ENCODE data around the gene MACC1.
"Not testable (repeated sequence)": the region's sequence is repeated elsewhere in the genome, so short reads cannot be mapped to it uniquely, and the experiment has no call there.

Gene MACC1

DNA sequence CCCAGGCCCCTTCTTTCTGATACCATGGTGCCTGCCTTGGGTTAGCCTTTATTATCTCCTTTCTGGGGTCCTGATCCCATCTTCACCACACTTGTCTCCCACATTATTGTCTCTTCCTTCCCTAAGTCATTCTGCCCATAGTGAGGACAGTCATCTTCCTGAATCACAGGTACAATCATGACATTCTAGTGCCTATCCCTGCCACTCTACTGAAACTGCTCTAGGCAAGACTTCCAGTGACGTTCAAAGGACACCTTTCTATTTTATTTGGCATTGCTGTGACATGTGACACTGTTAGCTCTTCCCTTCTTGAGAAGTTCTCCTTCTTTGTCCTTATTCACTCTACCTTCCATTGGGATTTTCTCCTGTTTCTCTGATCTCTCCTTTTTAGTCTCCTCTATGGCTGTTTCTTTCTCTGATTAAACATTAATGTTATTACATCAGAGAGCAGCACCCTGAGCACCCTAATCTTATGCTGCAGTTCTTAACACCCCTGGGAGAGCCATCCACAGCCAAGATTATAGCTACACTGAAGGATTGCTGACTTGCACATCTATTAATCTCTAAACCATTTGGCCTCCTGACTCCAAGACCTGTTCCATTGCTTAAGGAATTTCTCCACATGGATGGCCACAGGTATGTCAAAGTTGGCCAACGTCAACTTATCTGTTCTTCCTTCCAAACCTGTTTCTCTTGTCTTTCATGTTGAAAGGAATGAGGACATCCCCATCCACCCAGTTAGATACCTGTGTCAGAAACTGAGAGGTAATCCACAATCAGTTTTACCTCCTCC, 10.9 kb downstream of the MACC1 start:
- DNase-seq (ENCODE audit: low read depth), result no peak

DNA sequence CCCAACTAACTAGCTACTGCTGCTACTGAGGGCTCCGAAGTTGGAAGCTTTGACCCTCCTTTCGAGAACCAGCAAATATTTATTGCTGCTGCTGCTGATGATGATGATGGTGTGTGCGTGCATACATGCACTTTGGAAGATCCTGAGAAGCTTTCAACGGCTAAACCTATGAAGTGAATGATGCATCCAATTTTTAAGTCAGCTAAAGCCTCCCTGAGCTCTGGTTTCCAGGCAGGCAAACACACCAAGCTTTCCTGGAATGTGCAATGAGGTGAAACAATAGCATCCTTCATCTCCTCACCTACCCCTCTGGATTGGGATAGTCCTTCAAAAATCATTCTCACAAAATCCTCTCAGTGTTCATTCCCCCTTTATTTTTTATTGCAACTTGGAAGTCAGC, 13.9 kb downstream of the MACC1 start:
- DNase-seq (ENCODE audit: low read depth), result no peak

DNA sequence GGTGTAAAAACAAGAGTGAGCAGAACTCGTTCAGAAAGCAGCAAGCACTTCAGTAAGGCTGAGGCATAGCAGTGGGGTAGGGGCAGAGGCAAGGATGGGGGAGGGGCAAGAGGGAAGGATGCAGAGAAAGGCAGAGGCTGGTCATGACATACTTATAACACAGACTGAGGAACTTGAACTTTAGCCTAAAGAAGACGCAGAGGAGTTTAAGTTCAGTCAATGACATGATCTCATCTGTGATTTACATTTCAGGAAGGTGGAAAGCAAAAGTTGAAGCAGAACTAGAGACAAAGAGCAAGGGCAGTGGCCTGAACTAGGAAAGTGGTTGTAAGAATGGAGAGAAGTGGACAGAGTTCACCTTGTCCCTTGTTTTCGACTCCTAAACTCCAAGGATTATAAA, 15.8 kb downstream of the MACC1 start:
- no peak for DNase-seq (ENCODE audit: low read depth)

DNA sequence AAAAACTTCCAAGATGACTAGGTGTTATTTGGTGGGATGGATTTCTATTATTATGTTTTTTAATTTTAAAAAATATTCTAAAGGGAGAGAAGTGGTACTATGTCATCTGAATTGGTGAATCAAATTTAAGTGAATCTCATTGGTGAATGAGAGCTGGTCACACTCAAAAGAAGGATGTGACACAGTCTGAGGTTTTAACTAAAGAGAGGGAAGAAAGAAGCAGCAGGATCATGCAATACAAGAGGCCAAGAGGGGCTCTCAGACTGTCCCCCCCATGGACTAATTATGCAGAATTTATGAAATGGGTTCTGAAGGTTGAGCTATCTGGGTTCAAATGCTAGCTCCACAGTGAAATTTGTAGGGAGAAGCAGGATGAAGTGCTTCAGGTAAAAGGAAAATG, 16.2 kb downstream of the MACC1 start:
- no peak for DNase-seq (ENCODE audit: low read depth)

DNA sequence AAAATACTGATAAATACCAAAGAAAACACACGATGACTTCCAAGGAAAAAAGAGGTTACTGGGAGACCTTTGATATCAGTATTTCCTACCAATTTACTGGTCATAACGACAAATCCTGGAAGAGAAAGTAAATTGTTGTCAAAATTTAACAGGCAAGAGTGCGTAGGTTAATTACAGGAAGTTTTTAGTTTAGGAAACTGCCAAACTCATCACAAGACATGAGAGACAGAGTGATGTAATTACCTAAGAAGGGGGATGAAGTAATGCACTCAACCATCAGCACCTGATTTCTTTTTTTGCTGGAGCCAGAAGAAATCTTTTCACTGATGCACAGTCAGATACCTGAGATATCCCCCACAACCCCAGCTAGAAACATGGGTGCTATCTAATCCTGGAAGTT, 16.8 kb downstream of the MACC1 start:
- DNase-seq (ENCODE audit: low read depth), result no peak

DNA sequence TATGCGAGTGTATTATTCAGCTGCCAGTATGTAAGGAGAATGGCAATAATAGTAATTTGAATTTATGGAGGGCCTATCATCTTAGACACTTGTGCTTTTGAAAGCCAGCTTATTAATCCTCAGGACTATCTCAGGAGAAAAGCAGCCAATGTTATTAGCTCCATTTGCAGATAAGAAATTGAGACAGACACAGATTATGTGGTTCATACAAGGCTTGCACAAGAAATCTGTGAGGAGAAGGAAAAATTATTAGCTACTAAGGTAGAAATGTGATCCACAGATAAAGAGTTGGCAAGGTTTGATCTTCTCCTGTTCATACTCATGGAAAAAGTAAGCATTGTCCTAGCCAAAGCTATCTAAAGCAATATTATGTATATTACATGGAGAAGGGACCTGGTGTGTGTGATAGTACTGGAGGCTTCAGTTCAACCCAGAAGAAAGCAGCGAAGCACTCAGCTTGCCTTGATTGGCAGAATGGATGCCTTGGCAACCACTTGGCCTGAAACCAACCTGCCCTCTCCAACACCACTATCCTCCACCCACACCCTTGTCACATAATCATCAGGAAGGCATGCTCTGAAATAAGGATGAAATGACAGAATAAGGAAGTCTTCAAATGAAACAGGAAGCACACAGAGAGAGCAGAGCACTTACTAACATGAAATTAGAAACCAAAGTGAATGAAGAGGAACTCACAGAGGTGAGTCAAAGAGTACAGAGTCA, 18.0 kb downstream of the MACC1 start:
- no peak for DNase-seq (ENCODE audit: low read depth)

DNA sequence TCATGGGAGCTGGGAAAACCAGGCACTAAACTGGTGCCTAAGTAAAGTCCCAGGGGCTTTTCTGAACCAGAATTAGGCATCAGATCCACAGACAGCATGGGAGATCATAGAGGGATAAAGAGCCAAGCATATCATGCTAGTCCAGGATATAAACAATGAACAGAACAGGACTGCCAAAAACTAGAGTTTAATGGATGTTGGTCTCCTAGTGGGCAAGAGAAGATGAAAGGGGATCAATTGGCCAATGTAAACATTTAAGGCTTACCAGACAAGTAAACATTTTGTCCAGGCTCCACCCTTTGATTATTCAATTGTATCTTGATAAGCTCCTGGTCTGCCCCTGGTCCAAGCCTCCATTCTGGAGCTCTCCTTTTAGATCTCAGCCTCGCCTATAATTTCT, 18.9 kb downstream of the MACC1 start:
- no peak for DNase-seq (ENCODE audit: low read depth)

DNA sequence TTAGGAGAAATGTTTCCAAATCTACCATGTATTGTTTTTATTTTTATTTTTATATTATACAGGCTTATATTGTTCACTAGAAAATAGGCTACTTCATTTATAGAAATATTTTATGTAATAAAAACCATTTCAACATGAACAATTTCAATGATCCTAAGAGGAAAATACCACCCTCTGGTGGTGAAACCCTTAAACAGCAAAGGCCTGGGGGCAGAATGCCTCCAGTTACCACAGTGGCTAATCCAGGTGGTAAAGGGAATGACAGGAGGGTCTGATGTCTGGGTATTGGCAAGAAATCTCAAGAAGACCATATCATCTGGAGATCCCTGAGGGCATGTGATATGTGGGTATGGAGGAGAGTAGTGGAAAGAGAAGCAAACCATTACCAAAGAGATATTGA, 19.3 kb downstream of the MACC1 start:
- DNase-seq (ENCODE audit: low read depth), result no peak

DNA sequence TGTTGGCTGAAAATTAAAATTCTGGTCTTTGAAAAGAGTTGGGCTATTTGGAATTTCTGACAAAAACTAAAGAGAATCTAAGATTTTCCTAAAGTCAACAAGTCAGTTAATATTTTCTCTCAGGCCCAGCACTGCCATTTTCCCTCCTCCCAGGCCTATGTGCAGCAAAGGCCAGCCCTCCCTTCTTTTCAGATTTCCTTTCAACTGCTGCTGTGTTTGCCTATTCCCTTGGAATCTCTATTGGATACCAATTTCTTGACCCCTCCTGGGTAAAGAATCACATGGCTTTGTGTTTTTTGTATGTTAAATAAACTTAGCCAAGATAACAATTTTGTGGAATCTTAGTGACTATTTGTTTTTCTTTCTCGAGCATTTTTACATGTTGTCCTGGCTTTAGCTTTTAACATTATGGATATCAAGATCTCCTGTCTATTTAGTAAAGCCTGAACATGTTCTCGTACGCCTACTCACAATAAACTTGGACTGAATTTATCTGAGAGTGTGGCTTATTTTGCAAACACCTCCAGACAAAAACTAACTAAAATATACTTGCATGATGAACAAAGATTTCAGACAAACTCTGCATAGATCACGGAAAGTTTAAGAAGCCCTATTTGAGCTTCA, 19.9 kb downstream of the MACC1 start:
- no peak for DNase-seq (ENCODE audit: low read depth)

DNA sequence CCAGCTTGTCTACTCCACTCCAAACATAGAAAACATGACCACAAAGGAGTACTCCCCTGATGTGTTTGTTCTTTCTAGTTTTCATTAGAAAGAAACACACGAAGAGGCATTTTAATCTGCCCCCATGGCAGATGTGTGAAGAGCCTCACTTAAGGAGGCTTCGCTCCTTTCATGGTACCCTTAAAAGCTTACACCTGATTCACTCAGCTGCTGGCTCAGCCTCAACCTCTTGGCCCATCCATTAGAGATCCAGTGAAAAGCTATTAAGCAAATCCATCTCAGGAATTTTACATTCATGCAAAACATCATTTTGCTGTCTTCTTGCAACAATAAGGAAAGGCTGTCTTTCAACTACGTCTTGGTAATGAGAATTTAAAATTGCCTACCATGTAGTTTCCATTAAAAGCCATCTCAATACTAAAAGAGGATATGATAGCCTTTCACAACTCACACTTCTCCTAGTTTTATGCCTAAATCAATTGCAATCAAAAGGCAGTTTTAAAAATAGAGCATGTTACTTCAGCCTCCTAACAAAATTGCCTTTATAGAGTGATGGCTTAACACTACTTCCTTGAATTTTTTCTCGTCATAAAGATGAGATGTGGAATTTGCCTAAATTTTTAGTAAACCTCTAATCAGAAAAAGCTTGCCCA, 22.7 kb downstream of the MACC1 start:
- no peak for DNase-seq (ENCODE audit: low read depth)

DNA sequence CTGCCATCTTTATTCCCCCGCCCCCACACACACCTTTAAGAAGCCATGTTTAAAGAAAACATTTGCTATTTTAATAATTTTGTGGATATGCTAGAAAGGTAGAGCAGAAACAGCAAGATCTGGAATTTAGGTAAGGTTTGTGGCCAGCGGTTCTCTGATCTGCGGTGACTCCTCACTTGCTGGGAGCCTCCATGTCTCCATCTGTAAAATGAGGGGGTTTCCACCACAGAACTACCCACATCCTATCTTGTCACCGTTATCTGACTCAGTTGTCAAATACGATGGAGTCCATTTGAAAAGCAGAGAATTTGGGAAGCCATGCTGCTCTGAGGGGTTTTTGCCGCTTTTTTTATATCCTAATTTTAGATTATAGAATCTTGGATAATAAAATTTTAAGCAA, 23.3 kb downstream of the MACC1 start:
- no peak for DNase-seq (ENCODE audit: low read depth)

DNA sequence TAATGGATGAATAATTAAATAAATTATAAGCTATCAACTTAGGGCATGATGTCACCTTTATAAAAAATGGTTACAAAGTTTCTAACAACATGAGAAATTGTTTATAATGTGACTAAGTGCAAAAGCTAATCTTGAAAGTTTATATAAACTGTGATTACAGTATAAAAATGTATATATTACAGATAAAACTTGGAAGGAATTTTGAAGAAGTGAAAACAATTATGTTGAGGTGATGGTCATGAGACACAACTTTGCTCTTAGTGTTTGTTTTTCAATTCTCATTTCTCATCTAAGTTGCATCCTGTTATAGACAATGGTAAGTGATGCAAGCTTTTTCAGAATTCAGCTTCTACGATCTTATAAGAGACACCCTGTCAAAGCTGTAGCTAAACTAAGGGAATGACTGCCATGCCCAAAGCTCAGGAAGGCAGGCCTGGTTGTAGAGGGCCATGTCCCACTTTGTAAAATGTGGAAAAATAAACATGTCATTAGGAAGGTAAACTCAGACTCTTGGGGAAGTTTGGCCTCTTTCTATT, 23.9 kb downstream of the MACC1 start:
- no peak for DNase-seq (ENCODE audit: low read depth)

DNA sequence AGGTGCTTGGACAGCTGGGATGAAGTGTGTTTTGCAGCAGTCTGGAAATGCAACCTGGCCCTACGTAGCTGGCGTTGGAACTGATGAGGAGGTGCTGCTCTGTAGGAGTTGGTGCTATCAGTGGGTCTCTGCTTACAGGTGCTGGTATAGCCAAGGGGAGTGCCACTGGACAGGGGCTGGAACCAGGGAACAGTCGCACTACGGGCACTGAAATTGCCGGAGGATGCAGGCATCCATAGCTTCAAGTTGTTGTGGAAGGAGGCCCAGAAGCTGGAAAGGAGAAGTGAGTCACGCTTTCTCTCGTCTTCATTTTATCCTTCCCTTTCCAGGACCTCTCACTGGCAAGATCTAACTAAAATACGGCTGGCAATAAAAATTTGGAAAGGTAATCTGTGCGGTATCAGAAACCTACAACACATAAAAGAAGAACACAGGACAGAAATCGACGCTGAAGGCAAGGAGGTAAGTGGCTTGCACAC, 25.8 kb downstream of the MACC1 start:
- DNase-seq (ENCODE audit: low read depth), result no peak

DNA sequence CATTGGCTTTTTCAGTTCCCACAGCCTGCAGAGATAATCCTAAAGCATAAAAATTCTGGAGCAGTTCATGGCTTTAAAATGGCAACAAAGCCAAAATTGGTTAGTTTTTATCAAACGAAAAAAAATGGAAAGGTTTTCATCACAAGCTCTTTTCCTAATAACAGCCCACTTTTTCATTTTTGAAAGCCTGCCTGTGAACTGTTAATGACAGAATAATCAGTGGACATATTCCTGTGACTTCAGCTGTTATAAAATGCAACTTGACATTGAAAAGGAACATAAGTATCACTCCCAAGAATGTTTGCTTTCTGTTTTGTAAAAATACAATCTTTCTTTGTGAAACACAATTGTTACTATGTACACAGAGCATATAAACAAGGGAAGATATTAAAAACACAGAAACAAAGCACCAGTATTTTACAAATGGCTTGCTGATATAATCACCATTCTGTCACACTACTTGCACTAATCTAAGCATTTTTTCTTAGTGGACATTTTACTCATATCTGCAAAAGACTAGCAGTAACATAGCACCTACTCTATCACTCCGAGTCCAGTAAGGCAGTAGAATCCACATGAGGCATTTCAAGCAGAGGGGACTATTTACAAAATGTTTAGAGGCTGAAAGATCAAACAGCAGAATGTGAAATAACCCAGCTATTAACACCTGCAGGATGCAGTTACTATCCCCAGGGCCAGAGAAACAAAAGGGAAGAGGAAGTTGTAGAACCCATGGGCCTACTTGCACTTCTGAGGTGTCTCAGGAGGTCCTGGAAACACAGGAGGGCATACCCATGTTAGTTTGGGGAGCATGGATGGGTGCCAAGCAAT, 26.4 kb downstream of the MACC1 start:
- DNase-seq (ENCODE audit: low read depth), result no peak

DNA sequence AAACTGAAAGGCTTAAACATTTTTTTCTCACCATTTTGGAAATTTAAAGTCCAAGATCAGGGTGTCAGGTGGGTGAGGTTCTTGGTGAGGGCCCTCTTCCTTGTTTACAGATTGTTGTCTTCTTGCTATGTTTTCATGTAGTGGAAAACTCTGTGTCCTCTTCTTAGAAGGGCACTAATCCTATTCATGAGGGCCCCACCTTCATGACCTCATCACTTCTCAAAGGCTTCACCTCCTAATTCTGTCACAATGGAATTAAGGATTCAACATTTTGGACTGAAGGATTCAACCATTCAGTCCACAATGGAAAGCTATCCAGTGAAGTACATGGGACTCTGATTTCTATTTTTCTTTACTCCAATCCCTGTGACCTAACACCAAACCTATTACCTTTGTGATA, 27.3 kb downstream of the MACC1 start:
- no peak for DNase-seq (ENCODE audit: low read depth)

DNA sequence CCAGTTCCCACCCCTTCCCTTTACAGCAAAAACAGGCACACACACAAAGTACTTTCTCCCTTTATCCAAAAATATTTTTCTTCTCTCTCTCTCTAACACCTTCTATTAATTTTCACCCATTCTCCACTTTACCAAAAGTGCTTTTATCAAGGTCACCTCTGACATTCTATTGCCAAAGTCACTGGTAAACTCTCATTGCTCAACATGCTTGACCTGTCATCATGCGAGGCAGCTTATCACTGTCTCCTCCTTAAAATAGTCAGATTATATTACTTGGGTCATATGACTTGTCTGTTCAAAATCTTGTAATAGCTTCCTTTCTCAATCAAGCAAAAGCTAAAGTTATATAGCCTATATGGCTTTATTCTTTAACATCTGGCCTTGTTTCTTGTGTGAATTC, 28.6 kb downstream of the MACC1 start:
- no peak for DNase-seq (ENCODE audit: low read depth)

DNA sequence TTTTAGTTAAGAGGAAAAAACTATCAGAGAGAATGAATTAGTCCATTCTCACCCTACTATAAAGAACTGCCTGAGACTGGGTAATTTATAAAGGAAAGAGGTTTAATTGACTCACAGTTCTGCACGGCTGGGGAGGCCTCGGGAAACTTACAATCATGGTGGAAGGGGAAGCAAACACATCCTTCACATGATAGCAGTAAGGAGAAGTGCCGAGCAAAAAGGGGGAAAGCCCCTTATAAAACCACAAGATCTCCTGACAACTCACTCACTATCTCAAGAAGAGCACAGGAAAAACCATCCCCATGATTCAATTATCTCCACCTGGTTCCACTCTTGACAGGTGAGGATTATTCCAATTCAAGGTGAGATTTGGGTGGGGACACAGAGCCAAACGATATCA, 29.3 kb downstream of the MACC1 start:
- not testable (repeated sequence) for DNase-seq (ENCODE audit: low read depth)

DNA sequence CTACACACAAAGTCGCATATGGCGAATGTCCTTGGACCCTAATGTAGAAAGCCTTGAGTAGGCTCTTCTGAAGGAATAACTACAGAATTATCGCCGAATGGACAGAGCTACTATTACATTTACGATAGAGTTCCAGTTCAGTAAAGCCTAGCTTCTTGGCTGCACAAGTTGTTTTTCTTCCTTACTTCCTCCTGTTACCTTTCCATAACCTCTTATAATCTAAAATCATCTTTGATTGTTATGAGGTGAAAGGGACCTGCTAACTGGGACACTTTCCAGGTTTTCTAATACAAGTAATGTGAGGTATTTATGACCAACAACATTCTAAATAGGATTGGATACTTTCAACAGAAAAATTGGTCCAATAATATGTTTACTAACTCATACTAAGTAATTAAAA, 31.2 kb downstream of the MACC1 start:
- no peak for DNase-seq (ENCODE audit: low read depth)

DNA sequence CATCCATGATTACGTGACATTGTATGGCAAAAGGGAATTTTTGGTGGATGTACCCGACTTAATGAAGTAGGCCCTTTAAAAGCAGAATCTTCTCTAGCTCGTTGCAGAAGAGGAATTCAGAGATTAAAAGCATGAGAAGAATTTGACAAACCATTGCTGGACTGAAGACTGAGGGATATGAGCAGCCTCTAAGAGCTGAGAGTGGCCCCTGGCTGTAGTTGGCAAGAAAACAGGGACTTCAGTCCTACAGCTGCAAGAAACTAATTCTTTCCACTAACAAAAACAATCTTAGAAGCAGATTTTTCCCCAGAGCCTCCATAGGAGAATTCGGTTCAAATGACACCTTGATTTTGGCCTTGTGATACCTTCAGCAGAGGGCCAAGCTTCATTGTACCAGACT, 34.1 kb downstream of the MACC1 start:
- no peak for DNase-seq (ENCODE audit: low read depth)

DNA sequence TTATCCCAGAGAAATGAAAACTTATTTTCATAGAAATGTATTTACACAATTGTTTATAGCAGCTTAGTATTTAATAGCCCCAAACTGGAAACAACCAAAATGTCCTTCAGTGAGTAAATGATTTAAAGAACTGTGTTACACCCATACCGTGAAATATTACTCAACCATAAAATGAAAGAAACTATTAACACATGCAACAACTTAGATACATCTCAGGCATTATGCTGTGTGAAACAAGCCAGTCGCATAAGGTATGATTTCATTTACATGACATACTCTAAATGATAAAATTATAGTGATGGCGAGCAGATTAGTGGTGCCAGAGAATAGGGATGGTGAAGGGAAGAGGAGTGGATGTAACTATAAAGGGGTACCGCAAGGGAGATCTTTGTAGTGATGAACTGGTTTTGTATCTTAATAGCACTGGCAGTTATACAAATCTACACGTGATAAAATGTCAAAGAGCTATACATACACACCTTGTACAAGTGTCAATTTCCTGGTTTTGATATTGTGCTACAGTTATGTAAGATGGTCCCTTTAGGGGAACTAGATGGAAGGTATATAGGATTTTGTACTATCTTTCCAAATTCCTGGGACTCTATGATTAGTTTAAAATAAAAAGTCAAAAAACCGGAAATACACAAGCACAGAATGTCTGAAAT, 40.5 kb downstream of the MACC1 start:
- no peak for DNase-seq (ENCODE audit: low read depth)

DNA sequence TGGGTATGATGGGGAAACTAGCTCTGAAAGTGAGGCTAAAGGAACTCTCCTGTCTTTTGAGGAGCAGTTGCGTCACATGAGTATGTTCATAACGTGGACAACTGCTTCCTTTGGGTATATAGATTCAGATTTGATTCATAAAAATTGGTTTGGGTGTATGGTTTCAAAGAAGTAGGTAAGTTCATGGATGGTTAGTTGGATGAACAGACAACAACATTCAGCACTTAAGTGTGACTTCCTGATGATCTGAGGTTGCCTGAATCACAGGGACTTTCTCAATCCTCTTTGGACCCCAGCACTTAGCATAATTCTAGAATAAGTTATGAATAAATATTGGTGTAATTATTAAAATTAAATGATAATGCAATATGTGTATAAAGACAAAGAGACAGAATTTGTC, 43.4 kb downstream of the MACC1 start:
- DNase-seq (ENCODE audit: low read depth), result no peak
